ENCODE results near the gene KCNIP1.

- TF ChIP-seq CTCF (IDR thresholded peaks at IDR 0.05) (no peak), POLR2AphosphoS5 (IDR thresholded peaks at IDR 0.05; ENCODE audit: insufficient read depth in 1 of 2, low read depth in 1 of 2) (no peak), POLR2A (IDR thresholded peaks at IDR 0.05) (no peak)
Measured at GRCh38 chr5:170783498-170784247, 279.9 kb downstream of the KCNIP1 start, which contains the start of gene GABRP.
